Activated CD4-positive, alpha-beta memory T cell treated with anti-CD3 and anti-CD28 coated beads for 36 hours (primary cell): ENCODE measurements around the gene L3MBTL2. TPM values are rescaled to one million over a fixed set of nuclear protein-coding genes. Genes with fewer than 3 reads are reported as not detected.

Experiments used
- CTCF ChIA-PET: fragments of 350-600 bp; sonication (Branson Sonifier 250); formaldehyde crosslinking; loops from one replicate; lab custom pipeline; 2021; ENCODE audit warnings: antibody characterized with exemption, inconsistent platforms; lab: Charles Lee
- POLR2A ChIA-PET: fragments of 350-600 bp; sonication (Branson Sonifier 250); formaldehyde crosslinking; loops from one replicate; lab custom pipeline; 2021; ENCODE audit warnings: antibody characterized with exemption; lab: Charles Lee
- DNase-seq: peaks from one replicate; pipeline ENCODE4 v3.0.0-alpha.2; 2020
- H3K27ac Mint-ChIP-seq: one replicate; pipeline ENCODE4 v1.8.0; 2021; ENCODE audit warnings: mixed read lengths
- H3K27me3 Mint-ChIP-seq: one replicate; pipeline ENCODE4 v1.8.0; 2021; ENCODE audit warnings: mixed read lengths
- H3K36me3 Mint-ChIP-seq: one replicate; pipeline ENCODE4 v1.8.0; 2021; ENCODE audit warnings: mixed read lengths
- H3K4me1 Mint-ChIP-seq: one replicate; pipeline ENCODE4 v1.8.0; 2021; ENCODE audit warnings: low read depth, mixed read lengths
- H3K4me3 Mint-ChIP-seq: one replicate; pipeline ENCODE4 v1.8.0; 2021; ENCODE audit warnings: mild to moderate bottlenecking, mixed read lengths
- H3K9me3 Mint-ChIP-seq: one replicate; pipeline ENCODE4 v1.8.0; 2021; ENCODE audit warnings: mixed read lengths
- intact Hi-C: fragments of 100-400 bp; cut with micrococcal nuclease; formaldehyde crosslinking; loops from one replicate; pipeline ENCODE4 v1.15.1; 2023
- total RNA-seq, 2 experiments: library from RNA; stranded (reverse); gene quantifications; one replicate each; pipeline ENCODE4 v1.2.3, GENCODE V29; 2021

The L3MBTL2 gene
- total RNA-seq, 2 experiments from 2014 or later = 27.3 to 31.0 TPM

GRCh38 chr22:41184679-41185078, 20.4 kb upstream of the L3MBTL2 start:
- Mint-ChIP-seq H3K4me3 (no peak overlapping the region), H3K27ac (no peak overlapping the region), H3K36me3 (peaks cover 3% of the 10 kb centered on the region), H3K4me1 (no peaks in the 10 kb centered on the region), H3K9me3 (no peaks in the 10 kb centered on the region), H3K27me3 (no peaks in the 10 kb centered on the region)
- ChIA-PET POLR2A (interaction anchor here (0.7 kb wide), 1 partner anchor 118 kb away, joined by 4 read pairs; no protein-coding TSS in a partner anchor), CTCF (no interaction called here)
- no peak for DNase-seq
- intact Hi-C loops = no loop called here

GRCh38 chr22:41191467-41191866, 13.6 kb upstream of the L3MBTL2 start:
- Mint-ChIP-seq H3K9me3 (no peaks in the 10 kb centered on the region), H3K4me1 (no peaks in the 10 kb centered on the region), H3K36me3 (no peaks in the 10 kb centered on the region), H3K27ac (no peak overlapping the region), H3K27me3 (no peaks in the 10 kb centered on the region), H3K4me3 (no peak overlapping the region)
- intact Hi-C loops = no loop called here
- ChIA-PET CTCF (interaction anchor here (0.8 to 1.3 kb wide), 2 partner anchors 46 to 269 kb away, joined by 3 to 4 read pairs; no protein-coding TSS in a partner anchor), POLR2A (no interaction called here)
- no peak for DNase-seq

GRCh38 chr22:41193829-41194228, 11.3 kb upstream of the L3MBTL2 start:
- H3K4me1 Mint-ChIP-seq = peaks cover 9% of the 10 kb centered on the region
- no peak for DNase-seq
- ChIA-PET POLR2A (no interaction called here), CTCF (no interaction called here)
- no peak overlapping the region for H3K27ac Mint-ChIP-seq
- H3K36me3 Mint-ChIP-seq = no peaks in the 10 kb centered on the region
- H3K27me3 Mint-ChIP-seq = no peaks in the 10 kb centered on the region
- intact Hi-C loops = no loop called here
- no peak overlapping the region for H3K4me3 Mint-ChIP-seq
- no peaks in the 10 kb centered on the region for H3K9me3 Mint-ChIP-seq

- peaks cover 9% of the 10 kb centered on the region for H3K4me1 Mint-ChIP-seq
- peak; percentile 85 for DNase-seq
- no peaks in the 10 kb centered on the region for H3K27me3 Mint-ChIP-seq
- H3K4me3 Mint-ChIP-seq = peak overlapping the region; percentile 84
- H3K9me3 Mint-ChIP-seq = no peaks in the 10 kb centered on the region
- H3K36me3 Mint-ChIP-seq = no peaks in the 10 kb centered on the region
- intact Hi-C loops = loop anchor here (5.0 kb wide), 2 partner anchors 105 to 245 kb away; partner anchors contain the start of genes EP300 and RBX1
- ChIA-PET POLR2A (interaction anchor here (0.6 kb wide), 1 partner anchor 16 kb away, joined by 4 read pairs; no protein-coding TSS in a partner anchor), CTCF (interaction anchor here (0.7 to 3.6 kb wide), 6 partner anchors 10 to 275 kb away, joined by 3 to 12 read pairs (median 6); no protein-coding TSS in a partner anchor)
- no peak overlapping the region for H3K27ac Mint-ChIP-seq
Measured at GRCh38 chr22:41197038-41197972, 7.8 kb upstream of the L3MBTL2 start.

GRCh38 chr22:41198027-41198580, 7.0 kb upstream of the L3MBTL2 start:
- peak; percentile 78 for DNase-seq
- intact Hi-C loops = loop anchor here (5.0 kb wide), 2 partner anchors 106 to 246 kb away; partner anchors contain the start of genes EP300 and RBX1
- no peaks in the 10 kb centered on the region for H3K36me3 Mint-ChIP-seq
- ChIA-PET POLR2A (no interaction called here), CTCF (interaction anchor here (0.7 to 3.6 kb wide), 5 partner anchors 9 to 275 kb away, joined by 3 to 12 read pairs (median 4); no protein-coding TSS in a partner anchor)
- no peak overlapping the region for H3K27ac Mint-ChIP-seq
- H3K9me3 Mint-ChIP-seq = no peaks in the 10 kb centered on the region
- H3K4me1 Mint-ChIP-seq = peaks cover 9% of the 10 kb centered on the region
- H3K27me3 Mint-ChIP-seq = no peaks in the 10 kb centered on the region
- peak overlapping the region; percentile 84 for H3K4me3 Mint-ChIP-seq

GRCh38 chr22:41201141-41201540, 4.0 kb upstream of the L3MBTL2 start:
- H3K27ac Mint-ChIP-seq = no peak overlapping the region
- CTCF ChIA-PET = no interaction called here
- H3K9me3 Mint-ChIP-seq = no peaks in the 10 kb centered on the region
- no peak overlapping the region for H3K4me3 Mint-ChIP-seq
- H3K36me3 Mint-ChIP-seq = peaks cover 8% of the 10 kb centered on the region
- intact Hi-C loops = no loop called here
- no peak for DNase-seq
- POLR2A ChIA-PET = no interaction called here
- H3K27me3 Mint-ChIP-seq = no peaks in the 10 kb centered on the region
- peaks cover 22% of the 10 kb centered on the region for H3K4me1 Mint-ChIP-seq

GRCh38 chr22:41203118-41203517, 2.0 kb upstream of the L3MBTL2 start:
- Mint-ChIP-seq H3K27me3 (no peaks in the 10 kb centered on the region), H3K9me3 (no peaks in the 10 kb centered on the region), H3K4me1 (peaks cover 30% of the 10 kb centered on the region), H3K4me3 (no peak overlapping the region), H3K36me3 (peaks cover 8% of the 10 kb centered on the region), H3K27ac (no peak overlapping the region)
- no peak for DNase-seq
- intact Hi-C loops = no loop called here
- ChIA-PET CTCF (interaction anchor here (0.7 kb wide), 1 partner anchor 269 kb away, joined by 4 read pairs; no protein-coding TSS in a partner anchor), POLR2A (no interaction called here)

GRCh38 chr22:41204066-41204465, 1.0 kb upstream of the L3MBTL2 start:
- CTCF ChIA-PET = no interaction called here
- Mint-ChIP-seq H3K9me3 (no peaks in the 10 kb centered on the region), H3K27ac (no peak overlapping the region), H3K4me3 (no peak overlapping the region), H3K36me3 (peaks cover 8% of the 10 kb centered on the region), H3K4me1 (peaks cover 26% of the 10 kb centered on the region), H3K27me3 (no peaks in the 10 kb centered on the region)
- no peak for DNase-seq
- POLR2A ChIA-PET = no interaction called here
- intact Hi-C loops = no loop called here

- no peak for DNase-seq
- H3K9me3 Mint-ChIP-seq = no peaks in the 10 kb centered on the region
- POLR2A ChIA-PET = interaction anchor here (0.6 to 1.3 kb wide), 3 partner anchors 11 to 255 kb away, joined by 3 to 8 read pairs (median 4); no protein-coding TSS in a partner anchor
- peak overlapping the region; percentile 42 for H3K27ac Mint-ChIP-seq
- H3K27me3 Mint-ChIP-seq = no peaks in the 10 kb centered on the region
- CTCF ChIA-PET = interaction anchor here (1.2 to 2.5 kb wide), 3 partner anchors 9 to 284 kb away, joined by 3 to 14 read pairs (median 4); no protein-coding TSS in a partner anchor
- peaks cover 26% of the 10 kb centered on the region for H3K4me1 Mint-ChIP-seq
- peaks cover 18% of the 10 kb centered on the region for H3K36me3 Mint-ChIP-seq
- intact Hi-C loops = loop anchor here (5.0 kb wide), 2 partner anchors 81 to 176 kb away; partner anchors contain the start of genes RANGAP1 and TEF
- peak overlapping the region; percentile 43 for H3K4me3 Mint-ChIP-seq
Measured at GRCh38 chr22:41206719-41207118, 1.6 kb downstream of the L3MBTL2 start.

GRCh38 chr22:41215409-41215808, 10.3 kb downstream of the L3MBTL2 start:
- POLR2A ChIA-PET = no interaction called here
- Mint-ChIP-seq H3K4me1 (peaks cover 19% of the 10 kb centered on the region), H3K9me3 (no peaks in the 10 kb centered on the region), H3K36me3 (peaks cover 34% of the 10 kb centered on the region), H3K27me3 (no peaks in the 10 kb centered on the region), H3K4me3 (no peak overlapping the region), H3K27ac (no peak overlapping the region)
- intact Hi-C loops = no loop called here
- CTCF ChIA-PET = interaction anchor here (0.9 to 5.3 kb wide), 3 partner anchors 18 to 317 kb away, joined by 4 to 21 read pairs (median 4); no protein-coding TSS in a partner anchor
- no peak for DNase-seq

GRCh38 chr22:41215926-41216325, 10.8 kb downstream of the L3MBTL2 start:
- Mint-ChIP-seq H3K27ac (no peak overlapping the region), H3K4me1 (peaks cover 19% of the 10 kb centered on the region), H3K9me3 (no peaks in the 10 kb centered on the region), H3K36me3 (peaks cover 30% of the 10 kb centered on the region), H3K27me3 (no peaks in the 10 kb centered on the region), H3K4me3 (no peak overlapping the region)
- POLR2A ChIA-PET = interaction anchor here (1.0 kb wide), 1 partner anchor 15 kb away, joined by 3 read pairs; no protein-coding TSS in a partner anchor
- no peak for DNase-seq
- intact Hi-C loops = no loop called here
- CTCF ChIA-PET = interaction anchor here (0.9 to 5.3 kb wide), 3 partner anchors 18 to 317 kb away, joined by 4 to 21 read pairs (median 4); no protein-coding TSS in a partner anchor
